Activated CD4-positive, alpha-beta memory T cell treated with anti-CD3 and anti-CD28 coated beads for 36 hours (primary cell): ENCODE data around the gene EYS. TPM values are rescaled to one million over a fixed set of nuclear protein-coding genes. Genes with fewer than 3 reads are reported as not detected.

ENCODE experiments used
- CTCF ChIA-PET: fragments of 350-600 bp; sonication (Branson Sonifier 250); formaldehyde crosslinking; loops from one replicate; lab custom pipeline; 2021; ENCODE audit warnings: antibody characterized with exemption, inconsistent platforms; lab: Charles Lee
- POLR2A ChIA-PET: fragments of 350-600 bp; sonication (Branson Sonifier 250); formaldehyde crosslinking; loops from one replicate; lab custom pipeline; 2021; ENCODE audit warnings: antibody characterized with exemption; lab: Charles Lee
- DNase-seq: peaks from one replicate; pipeline ENCODE4 v3.0.0-alpha.2; 2020
- H3K27ac Mint-ChIP-seq: one replicate; pipeline ENCODE4 v1.8.0; 2021; ENCODE audit warnings: mixed read lengths
- H3K27me3 Mint-ChIP-seq: one replicate; pipeline ENCODE4 v1.8.0; 2021; ENCODE audit warnings: mixed read lengths
- H3K36me3 Mint-ChIP-seq: one replicate; pipeline ENCODE4 v1.8.0; 2021; ENCODE audit warnings: mixed read lengths
- H3K4me1 Mint-ChIP-seq: one replicate; pipeline ENCODE4 v1.8.0; 2021; ENCODE audit warnings: low read depth, mixed read lengths
- H3K4me3 Mint-ChIP-seq: one replicate; pipeline ENCODE4 v1.8.0; 2021; ENCODE audit warnings: mild to moderate bottlenecking, mixed read lengths
- H3K9me3 Mint-ChIP-seq: one replicate; pipeline ENCODE4 v1.8.0; 2021; ENCODE audit warnings: mixed read lengths
- intact Hi-C: fragments of 100-400 bp; cut with micrococcal nuclease; formaldehyde crosslinking; loops from one replicate; pipeline ENCODE4 v1.15.1; 2023
- total RNA-seq, 2 experiments: library from RNA; stranded (reverse); gene quantifications; one replicate each; pipeline ENCODE4 v1.2.3, GENCODE V29; 2021

Gene EYS
- total RNA-seq, 2 experiments from 2014 or later: not detected

GRCh38 chr6:64776359-64776758 lies 930.7 kb downstream of the EYS start:
- DNase-seq: no peak
- no peaks in the 10 kb centered on the region for H3K36me3 Mint-ChIP-seq
- H3K9me3 Mint-ChIP-seq: peaks cover 33% of the 10 kb centered on the region
- H3K4me3 Mint-ChIP-seq: no peak overlapping the region
- no peaks in the 10 kb centered on the region for H3K4me1 Mint-ChIP-seq
- intact Hi-C loops: no loop called here
- POLR2A ChIA-PET: no interaction called here
- no peak overlapping the region for H3K27ac Mint-ChIP-seq
- CTCF ChIA-PET: no interaction called here
- H3K27me3 Mint-ChIP-seq: no peaks in the 10 kb centered on the region

- no peaks in the 10 kb centered on the region for H3K27me3 Mint-ChIP-seq
- no peaks in the 10 kb centered on the region for H3K4me1 Mint-ChIP-seq
- intact Hi-C loops: no loop called here
- ChIA-PET CTCF (no interaction called here), POLR2A (no interaction called here)
- H3K36me3 Mint-ChIP-seq: no peaks in the 10 kb centered on the region
- no peak overlapping the region for H3K4me3 Mint-ChIP-seq
- no peak for DNase-seq
- H3K27ac Mint-ChIP-seq: no peak overlapping the region
- peaks cover 30% of the 10 kb centered on the region for H3K9me3 Mint-ChIP-seq
Observed at GRCh38 chr6:64774881-64775280, 932.1 kb downstream of the EYS start.

GRCh38 chr6:64750910-64751309 lies 956.1 kb downstream of the EYS start:
- CTCF ChIA-PET: no interaction called here
- H3K9me3 Mint-ChIP-seq: peaks cover 20% of the 10 kb centered on the region
- H3K36me3 Mint-ChIP-seq: no peaks in the 10 kb centered on the region
- no peaks in the 10 kb centered on the region for H3K27me3 Mint-ChIP-seq
- intact Hi-C loops: no loop called here
- POLR2A ChIA-PET: no interaction called here
- no peaks in the 10 kb centered on the region for H3K4me1 Mint-ChIP-seq
- H3K4me3 Mint-ChIP-seq: no peak overlapping the region
- DNase-seq: no peak
- no peak overlapping the region for H3K27ac Mint-ChIP-seq

GRCh38 chr6:64737418-64737817 lies 969.6 kb downstream of the EYS start:
- ChIA-PET CTCF (no interaction called here), POLR2A (no interaction called here)
- Mint-ChIP-seq H3K36me3 (no peaks in the 10 kb centered on the region), H3K4me1 (no peaks in the 10 kb centered on the region), H3K9me3 (peaks cover 8% of the 10 kb centered on the region), H3K27ac (no peak overlapping the region), H3K4me3 (no peak overlapping the region), H3K27me3 (no peaks in the 10 kb centered on the region)
- intact Hi-C loops: no loop called here
- no peak for DNase-seq

- no peaks in the 10 kb centered on the region for H3K27me3 Mint-ChIP-seq
- H3K9me3 Mint-ChIP-seq: peaks cover 14% of the 10 kb centered on the region
- H3K27ac Mint-ChIP-seq: no peak overlapping the region
- no peak for DNase-seq
- CTCF ChIA-PET: no interaction called here
- H3K36me3 Mint-ChIP-seq: no peaks in the 10 kb centered on the region
- H3K4me1 Mint-ChIP-seq: no peaks in the 10 kb centered on the region
- POLR2A ChIA-PET: no interaction called here
- intact Hi-C loops: no loop called here
- no peak overlapping the region for H3K4me3 Mint-ChIP-seq
Observed at GRCh38 chr6:64736421-64736950, 970.5 kb downstream of the EYS start.

GRCh38 chr6:64733433-64733832 lies 973.6 kb downstream of the EYS start:
- intact Hi-C loops: no loop called here
- no peak for DNase-seq
- CTCF ChIA-PET: no interaction called here

GRCh38 chr6:64732888-64733287 lies 974.1 kb downstream of the EYS start:
- Mint-ChIP-seq H3K27ac (no peak overlapping the region), H3K9me3 (peaks cover 16% of the 10 kb centered on the region), H3K4me1 (no peaks in the 10 kb centered on the region), H3K4me3 (no peak overlapping the region), H3K36me3 (no peaks in the 10 kb centered on the region), H3K27me3 (no peaks in the 10 kb centered on the region)
- ChIA-PET CTCF (no interaction called here), POLR2A (no interaction called here)
- intact Hi-C loops: no loop called here
- DNase-seq: no peak

More at GRCh38 chr6:64733433-64733832, 973.6 kb downstream of the EYS start:
- POLR2A ChIA-PET: no interaction called here
- Mint-ChIP-seq H3K9me3 (peaks cover 20% of the 10 kb centered on the region), H3K27me3 (no peaks in the 10 kb centered on the region), H3K4me1 (no peaks in the 10 kb centered on the region), H3K36me3 (no peaks in the 10 kb centered on the region), H3K27ac (no peak overlapping the region), H3K4me3 (no peak overlapping the region)

- no peaks in the 10 kb centered on the region for H3K4me1 Mint-ChIP-seq
- ChIA-PET CTCF (interaction anchor here (0.7 kb wide), 1 partner anchor 782 kb away, joined by 3 read pairs; no protein-coding TSS in a partner anchor), POLR2A (no interaction called here)
- DNase-seq: no peak
- peaks cover 14% of the 10 kb centered on the region for H3K9me3 Mint-ChIP-seq
- intact Hi-C loops: no loop called here
- no peaks in the 10 kb centered on the region for H3K36me3 Mint-ChIP-seq
- H3K27ac Mint-ChIP-seq: no peak overlapping the region
- no peaks in the 10 kb centered on the region for H3K27me3 Mint-ChIP-seq
- no peak overlapping the region for H3K4me3 Mint-ChIP-seq
Observed at GRCh38 chr6:64729522-64729921, 977.5 kb downstream of the EYS start.

GRCh38 chr6:64727075-64727474 lies 980.0 kb downstream of the EYS start:
- no peaks in the 10 kb centered on the region for H3K4me1 Mint-ChIP-seq
- ChIA-PET CTCF (no interaction called here), POLR2A (no interaction called here)
- peaks cover 11% of the 10 kb centered on the region for H3K9me3 Mint-ChIP-seq
- no peaks in the 10 kb centered on the region for H3K27me3 Mint-ChIP-seq
- H3K36me3 Mint-ChIP-seq: no peaks in the 10 kb centered on the region
- H3K27ac Mint-ChIP-seq: no peak overlapping the region
- no peak overlapping the region for H3K4me3 Mint-ChIP-seq
- DNase-seq: no peak
- intact Hi-C loops: no loop called here

GRCh38 chr6:64724091-64724490 lies 982.9 kb downstream of the EYS start:
- Mint-ChIP-seq H3K4me1 (no peaks in the 10 kb centered on the region), H3K36me3 (no peaks in the 10 kb centered on the region), H3K9me3 (peaks cover 10% of the 10 kb centered on the region), H3K27me3 (no peaks in the 10 kb centered on the region), H3K27ac (no peak overlapping the region), H3K4me3 (no peak overlapping the region)
- ChIA-PET POLR2A (no interaction called here), CTCF (no interaction called here)
- DNase-seq: no peak
- intact Hi-C loops: no loop called here

- POLR2A ChIA-PET: no interaction called here
- Mint-ChIP-seq H3K27me3 (no peaks in the 10 kb centered on the region), H3K36me3 (no peaks in the 10 kb centered on the region), H3K27ac (no peak overlapping the region), H3K4me1 (no peaks in the 10 kb centered on the region), H3K9me3 (peaks cover 6% of the 10 kb centered on the region), H3K4me3 (no peak overlapping the region)
- CTCF ChIA-PET: no interaction called here
- intact Hi-C loops: no loop called here
- no peak for DNase-seq
Observed at GRCh38 chr6:64723327-64724058, 983.5 kb downstream of the EYS start.

GRCh38 chr6:64721865-64722264 lies 985.2 kb downstream of the EYS start:
- Mint-ChIP-seq H3K36me3 (no peaks in the 10 kb centered on the region), H3K4me1 (no peaks in the 10 kb centered on the region), H3K4me3 (no peak overlapping the region), H3K27me3 (no peaks in the 10 kb centered on the region), H3K27ac (no peak overlapping the region), H3K9me3 (peaks cover 8% of the 10 kb centered on the region)
- POLR2A ChIA-PET: no interaction called here
- DNase-seq: no peak
- CTCF ChIA-PET: no interaction called here
- intact Hi-C loops: no loop called here

GRCh38 chr6:64717281-64717680 lies 989.7 kb downstream of the EYS start:
- Mint-ChIP-seq H3K4me3 (no peak overlapping the region), H3K27ac (no peak overlapping the region), H3K27me3 (no peaks in the 10 kb centered on the region), H3K4me1 (no peaks in the 10 kb centered on the region), H3K9me3 (peaks cover 19% of the 10 kb centered on the region), H3K36me3 (no peaks in the 10 kb centered on the region)
- intact Hi-C loops: no loop called here
- POLR2A ChIA-PET: no interaction called here
- CTCF ChIA-PET: no interaction called here
- no peak for DNase-seq
